OCI-LY1 (cell line): Measurements from ENCODE around the gene CNTNAP4.

Experiments used
- H2AFZ ChIP-seq: fragments of 200-600 bp; sonication (generic), shearing (Covaris generic); 2 replicates; pipeline ENCODE4 v1.6.0; 2014; ENCODE audit warnings: antibody characterized with exemption, mild to moderate bottlenecking, low read length
- H3F3A ChIP-seq: fragments of 200-600 bp; sonication (generic), shearing (Covaris generic); 2 replicates; pipeline ENCODE4 v1.6.0; 2014; ENCODE audit warnings: mild to moderate bottlenecking, antibody characterized with exemption, low read length, moderate library complexity; ENCODE audit not compliant: insufficient read depth
- H3K27ac ChIP-seq: fragments of 200-600 bp; sonication (generic); 2 replicates; pipeline ENCODE4 v1.5.1; 2014; ENCODE audit warnings: low read length, mixed run types, mild to moderate bottlenecking, low read depth; ENCODE audit not compliant: poor library complexity, severe bottlenecking
- H3K27me3 ChIP-seq: fragments of 200-600 bp; sonication (generic); 2 replicates; pipeline ENCODE4 v1.6.0; 2014; ENCODE audit warnings: antibody characterized with exemption, mild to moderate bottlenecking, low read length, moderate library complexity; ENCODE audit not compliant: insufficient read depth
- H3K36me3 ChIP-seq: fragments of 200-600 bp; sonication (generic); 2 replicates; pipeline ENCODE4 v1.6.1; 2014; ENCODE audit warnings: mild to moderate bottlenecking, antibody characterized with exemption, low read length, moderate library complexity, mixed read lengths; ENCODE audit not compliant: insufficient read depth
- H3K4me1 ChIP-seq: fragments of 200-600 bp; sonication (generic); 2 replicates; pipeline ENCODE4 v1.5.1; 2014; ENCODE audit warnings: mild to moderate bottlenecking, low read length, moderate library complexity; ENCODE audit not compliant: insufficient read depth, severe bottlenecking
- H3K4me2 ChIP-seq: fragments of 200-600 bp; sonication (generic), shearing (Covaris generic); 2 replicates; pipeline ENCODE4 v1.6.1; 2014; ENCODE audit warnings: low read length
- H3K4me3 ChIP-seq: fragments of 200-600 bp; sonication (generic); 2 replicates; pipeline ENCODE4 v1.5.1; 2014; ENCODE audit warnings: low read length, low read depth, mild to moderate bottlenecking, mixed read lengths; ENCODE audit not compliant: poor library complexity, severe bottlenecking
- H3K79me2 ChIP-seq: fragments of 200-600 bp; shearing (Covaris generic); 2 replicates; pipeline ENCODE4 v1.6.1; 2016; ENCODE audit warnings: mixed run types, low read length, mixed read lengths; ENCODE audit not compliant: insufficient read depth
- H3K9ac ChIP-seq: fragments of 200-600 bp; sonication (generic), shearing (Covaris generic); 2 replicates; pipeline ENCODE4 v1.6.1; 2014; ENCODE audit warnings: mild to moderate bottlenecking, low read length, mixed read lengths
- H3K9me2 ChIP-seq: fragments of 200-600 bp; sonication (generic), shearing (Covaris generic); 2 replicates; pipeline ENCODE4 v1.6.1; 2014; ENCODE audit warnings: low read depth, mild to moderate bottlenecking, low read length, mixed read lengths
- H3K9me3 ChIP-seq: fragments of 200-600 bp; shearing (Covaris generic); 2 replicates; pipeline ENCODE4 v1.6.1; 2014; ENCODE audit warnings: low read length, mixed read lengths
- H4K20me1 ChIP-seq: fragments of 200-600 bp; sonication (generic), shearing (Covaris generic); 2 replicates; pipeline ENCODE4 v1.6.0; 2016; ENCODE audit warnings: mild to moderate bottlenecking, low read length; ENCODE audit not compliant: insufficient read depth
- CTCF ChIP-seq: fragments of 200-600 bp; sonication (generic), shearing (Covaris generic); IDR thresholded peaks from 2 replicates; pipeline ENCODE4 v1.5.1; 2017; ENCODE audit warnings: mild to moderate bottlenecking, antibody characterized with exemption, low read length, moderate library complexity, mixed read lengths
- EZH2 ChIP-seq: fragments of 200-600 bp; sonication (generic), shearing (Covaris generic); IDR thresholded peaks from 2 replicates; pipeline ENCODE4 v1.8.0; 2017; ENCODE audit warnings: borderline replicate concordance, mixed run types, mild to moderate bottlenecking, antibody characterized with exemption, low read length, moderate library complexity, mixed read lengths

CNTNAP4 gene

GRCh38 chr16:76577003-76577402 is 299.8 kb downstream of the CNTNAP4 start:
- H3K27me3 ChIP-seq = no peaks in the 10 kb centered on the region
- no peaks in the 10 kb centered on the region for H3K4me1 ChIP-seq
- H4K20me1 ChIP-seq = no peaks in the 10 kb centered on the region
- H3F3A ChIP-seq = no peaks in the 10 kb centered on the region
- no peak overlapping the region for H3K9ac ChIP-seq
- H3K36me3 ChIP-seq = no peaks in the 10 kb centered on the region
- no peak overlapping the region for H3K27ac ChIP-seq
- no peak for TF ChIP-seq EZH2
- no peak for TF ChIP-seq CTCF
- no peaks in the 10 kb centered on the region for H3K9me3 ChIP-seq
- H3K4me2 ChIP-seq = no peak overlapping the region
- H2AFZ ChIP-seq = no peak overlapping the region
- H3K79me2 ChIP-seq = no peaks in the 10 kb centered on the region
- H3K9me2 ChIP-seq = no peaks in the 10 kb centered on the region
- no peak overlapping the region for H3K4me3 ChIP-seq

- Histone ChIP-seq H3K27ac (no peak overlapping the region), H3K4me2 (no peak overlapping the region), H3F3A (no peaks in the 10 kb centered on the region), H3K9ac (no peak overlapping the region), H3K9me2 (no peaks in the 10 kb centered on the region), H3K4me1 (no peaks in the 10 kb centered on the region), H3K36me3 (no peaks in the 10 kb centered on the region), H3K9me3 (no peaks in the 10 kb centered on the region), H3K27me3 (no peaks in the 10 kb centered on the region), H3K4me3 (no peak overlapping the region), H3K79me2 (no peaks in the 10 kb centered on the region), H4K20me1 (no peaks in the 10 kb centered on the region), H2AFZ (no peak overlapping the region)
- no peak for TF ChIP-seq EZH2
- no peak for TF ChIP-seq CTCF
These were observed 302.2 kb downstream of the CNTNAP4 start for GRCh38 chr16:76579277-76579922.

GRCh38 chr16:76583466-76583865 is 306.3 kb downstream of the CNTNAP4 start:
- Histone ChIP-seq H3K4me2 (no peak overlapping the region), H3K9me2 (no peaks in the 10 kb centered on the region), H2AFZ (no peak overlapping the region), H3K27me3 (no peaks in the 10 kb centered on the region), H3F3A (no peaks in the 10 kb centered on the region), H3K79me2 (no peaks in the 10 kb centered on the region), H3K9ac (no peak overlapping the region), H3K9me3 (no peaks in the 10 kb centered on the region), H3K36me3 (no peaks in the 10 kb centered on the region), H3K4me1 (no peaks in the 10 kb centered on the region), H3K4me3 (no peak overlapping the region), H4K20me1 (no peaks in the 10 kb centered on the region), H3K27ac (no peak overlapping the region)
- no peak for TF ChIP-seq CTCF
- TF ChIP-seq EZH2 = no peak
